Left ventricle myocardium inferior (tissue), 1 donor: Measurements from ENCODE around the gene SEC63. TPM values are rescaled to one million over a fixed set of nuclear protein-coding genes. Genes with fewer than 3 reads are reported as not detected.
"Not testable (repeated sequence)": the region's sequence is repeated elsewhere in the genome, so short reads cannot be mapped to it uniquely, and the experiment has no call there.

Experiments used
- DNase-seq: peaks from one replicate; pipeline ENCODE4 v3.0.0-alpha.2; 2020
- H3K27ac ChIP-seq: fragments of 200-600 bp; replicated peaks from 2 replicates; pipeline ENCODE4 v1.8.0; 2021
- H3K27me3 ChIP-seq: fragments of 200-600 bp; 2 replicates; pipeline ENCODE4 v1.8.0; 2021; ENCODE audit warnings: low read depth
- H3K36me3 ChIP-seq: fragments of 200-600 bp; 2 replicates; pipeline ENCODE4 v1.8.0; 2021
- H3K4me1 ChIP-seq: fragments of 200-600 bp; 2 replicates; pipeline ENCODE4 v1.8.0; 2021
- H3K4me3 ChIP-seq: fragments of 200-600 bp; 2 replicates; pipeline ENCODE4 v1.8.0; 2021; ENCODE audit warnings: mild to moderate bottlenecking, moderate library complexity
- H3K9me3 ChIP-seq: fragments of 200-600 bp; replicated peaks from 2 replicates; pipeline ENCODE4 v1.8.0; 2021
- intact Hi-C: fragments of 100-400 bp; cut with micrococcal nuclease; formaldehyde crosslinking; loops from one replicate; pipeline ENCODE4 v1.11.0; 2022
- total RNA-seq: library from RNA; stranded (reverse); fragmentation: NEBNext Ultra II Directional; extraction: Animal tissue kit (Norgen Biotek cat#: 25700); gene quantifications from one replicate; pipeline ENCODE4 v1.2.1, GENCODE V29; 2021
- TF ChIP-seq, protein P1 (sequence below): fragments of 200-600 bp; IDR thresholded peaks from 2 replicates; pipeline ENCODE4 v1.8.0; 2021; ENCODE audit warnings: antibody characterized with exemption, mild to moderate bottlenecking, borderline replicate concordance
- donor health status: DM: no; HTN: yes; CAD: no; lungs with severe emphysema.

Gene SEC63
- total RNA-seq, 1 donor from 2014 or later, result 55.0 TPM

DNA sequence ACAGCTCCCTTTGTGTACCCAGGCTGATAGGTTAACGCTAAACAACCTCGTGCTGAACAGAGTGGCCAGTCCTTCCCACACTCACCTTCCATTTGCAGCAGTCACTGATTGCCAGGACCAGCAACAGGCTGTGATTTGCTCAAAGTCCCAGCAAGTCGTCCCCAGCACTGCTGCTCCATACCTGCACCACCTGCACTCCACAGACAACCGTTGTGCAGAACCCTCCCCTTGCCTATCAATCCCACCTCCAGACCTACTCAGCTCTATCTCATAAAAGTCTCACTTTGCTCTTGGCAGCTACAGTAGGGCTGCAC is 90.7 kb downstream of the SEC63 start:
- no peak for DNase-seq
- Histone ChIP-seq H3K9me3 (no peaks in the 10 kb centered on the region), H3K27ac (no peak overlapping the region), H3K27me3 (no peaks in the 10 kb centered on the region), H3K36me3 (peaks cover 25% of the 10 kb centered on the region), H3K4me1 (peaks cover 6% of the 10 kb centered on the region), H3K4me3 (no peak overlapping the region)
- intact Hi-C loops, result no loop called here
- TF ChIP-seq, protein P1, sequence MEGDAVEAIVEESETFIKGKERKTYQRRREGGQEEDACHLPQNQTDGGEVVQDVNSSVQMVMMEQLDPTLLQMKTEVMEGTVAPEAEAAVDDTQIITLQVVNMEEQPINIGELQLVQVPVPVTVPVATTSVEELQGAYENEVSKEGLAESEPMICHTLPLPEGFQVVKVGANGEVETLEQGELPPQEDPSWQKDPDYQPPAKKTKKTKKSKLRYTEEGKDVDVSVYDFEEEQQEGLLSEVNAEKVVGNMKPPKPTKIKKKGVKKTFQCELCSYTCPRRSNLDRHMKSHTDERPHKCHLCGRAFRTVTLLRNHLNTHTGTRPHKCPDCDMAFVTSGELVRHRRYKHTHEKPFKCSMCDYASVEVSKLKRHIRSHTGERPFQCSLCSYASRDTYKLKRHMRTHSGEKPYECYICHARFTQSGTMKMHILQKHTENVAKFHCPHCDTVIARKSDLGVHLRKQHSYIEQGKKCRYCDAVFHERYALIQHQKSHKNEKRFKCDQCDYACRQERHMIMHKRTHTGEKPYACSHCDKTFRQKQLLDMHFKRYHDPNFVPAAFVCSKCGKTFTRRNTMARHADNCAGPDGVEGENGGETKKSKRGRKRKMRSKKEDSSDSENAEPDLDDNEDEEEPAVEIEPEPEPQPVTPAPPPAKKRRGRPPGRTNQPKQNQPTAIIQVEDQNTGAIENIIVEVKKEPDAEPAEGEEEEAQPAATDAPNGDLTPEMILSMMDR, result no peak

DNA sequence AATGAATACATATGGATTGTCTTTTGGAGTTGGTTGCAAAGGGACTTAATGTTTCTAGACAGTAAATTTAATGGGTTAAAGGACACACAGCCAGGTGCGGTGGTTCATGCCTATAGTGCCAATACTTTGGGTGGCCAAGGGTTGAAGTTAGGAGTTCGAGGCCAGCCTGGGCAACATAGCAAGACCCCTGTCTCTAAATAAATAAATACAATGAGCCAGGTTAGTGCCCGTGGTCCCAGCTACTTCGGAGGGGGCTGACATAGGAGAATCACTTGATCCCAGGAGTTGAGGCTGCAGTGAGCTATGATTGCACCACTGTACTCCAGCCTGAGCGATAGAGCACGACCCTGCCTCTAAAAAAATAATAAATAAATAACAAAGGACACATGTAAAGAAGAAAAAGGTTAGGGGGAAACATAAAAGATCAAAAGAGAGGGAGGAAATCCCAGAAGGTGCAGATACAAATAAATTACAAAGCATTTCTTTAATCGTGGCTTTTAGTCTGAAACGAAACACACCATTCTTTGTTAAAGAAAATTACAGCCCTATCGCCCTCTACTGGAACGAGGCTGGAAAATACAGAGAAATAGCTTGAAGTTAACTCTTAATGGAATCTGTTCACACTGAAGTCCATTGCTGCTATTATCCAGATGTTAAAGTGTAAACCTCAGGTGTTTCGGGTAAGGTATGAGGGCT is 91.3 kb downstream of the SEC63 start:
- H3K4me1 ChIP-seq, result peaks cover 6% of the 10 kb centered on the region
- peaks cover 20% of the 10 kb centered on the region for H3K36me3 ChIP-seq
- intact Hi-C loops, result no loop called here
- no peaks in the 10 kb centered on the region for H3K27me3 ChIP-seq
- TF ChIP-seq, protein P1, result peak; percentile 58
- no peak overlapping the region for H3K27ac ChIP-seq
- no peak overlapping the region for H3K4me3 ChIP-seq
- no peak for DNase-seq
- no peaks in the 10 kb centered on the region for H3K9me3 ChIP-seq

DNA sequence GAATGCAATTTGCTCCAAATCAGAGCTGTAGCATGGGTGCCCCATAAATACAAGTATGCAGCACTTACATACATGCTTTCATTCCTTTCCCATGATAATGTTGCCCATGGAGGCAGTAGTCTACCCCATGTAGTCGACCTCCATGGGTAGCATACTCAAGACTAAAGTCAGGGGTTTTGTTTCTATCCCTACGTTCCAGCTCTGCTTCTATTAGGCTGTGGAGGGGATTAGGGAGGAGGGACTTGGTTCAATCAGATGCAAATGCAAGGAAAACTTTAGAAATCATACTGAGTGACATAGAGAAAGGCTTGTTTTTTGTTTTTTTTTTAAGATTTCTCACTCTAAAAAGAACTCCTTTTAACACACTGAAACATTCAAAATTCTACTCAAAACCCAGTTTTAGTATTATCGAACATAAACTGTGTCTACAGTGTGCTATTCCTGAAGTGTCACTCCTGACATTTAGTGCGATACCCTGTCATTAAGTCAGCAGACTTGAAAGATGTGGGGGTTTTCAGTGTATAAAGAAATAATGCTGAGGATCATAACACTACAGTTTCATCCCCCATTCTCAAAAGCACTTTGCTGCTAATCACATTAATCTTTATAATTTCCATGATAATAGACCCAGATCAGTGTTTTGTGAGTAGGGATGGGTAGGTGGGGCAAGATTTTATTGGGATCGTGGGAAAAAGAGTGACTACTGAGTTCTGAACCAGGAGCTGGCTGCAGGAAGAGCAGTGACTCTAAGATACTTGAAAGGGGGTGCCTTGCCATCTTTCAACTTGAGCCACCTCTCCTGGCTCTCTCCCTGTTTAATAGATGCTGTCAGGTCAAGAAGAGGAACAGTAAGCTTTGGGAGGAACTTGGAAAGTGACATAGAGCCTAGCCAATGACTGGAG is 93.5 kb downstream of the SEC63 start:
- Histone ChIP-seq H3K27ac (no peak overlapping the region), H3K4me1 (no peaks in the 10 kb centered on the region), H3K27me3 (peaks cover 14% of the 10 kb centered on the region), H3K9me3 (no peaks in the 10 kb centered on the region), H3K36me3 (no peaks in the 10 kb centered on the region), H3K4me3 (no peak overlapping the region)
- intact Hi-C loops, result no loop called here
- no peak for DNase-seq
- TF ChIP-seq, protein P1, result no peak

DNA sequence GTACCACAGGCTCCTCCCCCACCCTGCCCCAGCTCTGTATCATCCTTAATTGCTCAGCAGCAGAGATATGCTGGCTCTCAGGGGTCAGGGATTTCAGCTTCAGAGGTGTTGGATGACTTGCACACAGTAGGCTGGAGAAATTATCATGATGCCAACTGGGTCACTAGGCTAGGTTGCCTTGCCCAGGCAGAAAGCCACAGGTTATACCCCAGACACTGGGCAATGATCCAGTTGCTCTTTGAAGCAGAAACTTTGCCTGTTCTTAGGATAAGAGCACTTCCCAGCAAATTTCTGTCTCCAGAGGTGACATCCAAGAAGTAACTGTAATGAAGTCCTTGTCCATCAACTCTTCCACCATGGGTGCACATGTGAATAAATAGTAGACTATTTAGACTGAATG is 95.6 kb downstream of the SEC63 start:
- no peak for DNase-seq
- Histone ChIP-seq H3K27me3 (peaks cover 14% of the 10 kb centered on the region), H3K9me3 (no peaks in the 10 kb centered on the region), H3K27ac (no peak overlapping the region), H3K4me1 (no peaks in the 10 kb centered on the region), H3K36me3 (no peaks in the 10 kb centered on the region), H3K4me3 (no peak overlapping the region)
- intact Hi-C loops, result no loop called here
- TF ChIP-seq, protein P1, result no peak

DNA sequence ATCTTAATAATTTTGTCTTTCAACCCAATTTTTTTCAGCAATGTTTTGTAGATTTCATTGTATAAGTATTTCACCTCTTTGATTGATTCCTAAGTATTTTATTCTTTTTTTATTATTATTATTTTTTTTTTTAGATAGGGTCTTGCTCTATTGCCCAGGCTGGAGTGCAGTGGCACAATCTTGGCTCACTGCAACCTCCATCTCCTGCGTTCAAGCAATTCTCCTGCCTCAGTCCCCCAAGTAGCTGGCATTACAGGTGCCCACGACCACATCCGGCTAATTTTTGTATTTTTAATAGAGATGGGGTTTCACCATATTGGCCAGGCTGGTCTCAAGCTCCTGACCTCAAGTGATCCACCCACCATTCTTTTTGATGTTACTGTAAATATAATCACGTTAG is 97.0 kb downstream of the SEC63 start:
- intact Hi-C loops, result not testable (repeated sequence)

DNA sequence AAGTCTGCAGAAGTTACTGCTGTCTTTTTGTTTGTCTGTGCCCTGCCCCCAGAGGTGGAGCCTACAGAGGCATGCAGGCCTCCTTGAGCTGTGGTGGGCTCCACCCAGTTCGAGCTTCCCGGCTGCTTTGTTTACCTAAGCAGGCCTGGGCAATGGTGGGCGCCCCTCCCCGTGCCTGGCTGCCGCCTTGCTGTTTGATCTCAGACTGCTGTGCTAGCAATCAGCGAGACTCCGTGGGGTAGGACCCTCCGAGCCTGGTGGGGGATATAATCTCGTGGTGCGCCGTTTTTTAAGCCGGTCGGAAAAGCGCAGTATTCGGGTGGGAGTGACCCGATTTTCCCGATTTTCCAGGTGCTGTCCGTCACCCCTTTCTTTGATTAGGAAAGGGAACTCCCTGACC is 97.9 kb downstream of the SEC63 start:
- intact Hi-C loops, H3K4me3 ChIP-seq: not testable (repeated sequence)

More for the DNA sequence above, 97.0 kb downstream of the SEC63 start:
- not testable (repeated sequence) for H3K9me3 ChIP-seq, DNase-seq, H3K36me3 ChIP-seq, H3K4me3 ChIP-seq, H3K4me1 ChIP-seq, H3K27ac ChIP-seq
- peaks cover 14% of the 10 kb centered on the region for H3K27me3 ChIP-seq

More for the DNA sequence above, 97.9 kb downstream of the SEC63 start:
- not testable (repeated sequence) for H3K36me3 ChIP-seq, H3K27ac ChIP-seq, H3K9me3 ChIP-seq, DNase-seq, H3K4me1 ChIP-seq
- peaks cover 14% of the 10 kb centered on the region for H3K27me3 ChIP-seq
